Loucy (cell line): ENCODE results near the gene NOL9.
"Not testable (repeated sequence)": the region's sequence is repeated elsewhere in the genome, so short reads cannot be mapped to it uniquely, and the experiment has no call there.

Source experiments
- EZH2phosphoT487 ChIP-seq: fragments of 200-600 bp; IDR thresholded peaks from 2 replicates; pipeline ENCODE4 v1.6.1; 2018; ENCODE audit warnings: antibody characterized with exemption, mild to moderate bottlenecking, moderate library complexity, borderline replicate concordance
- TF ChIP-seq, protein P1 (sequence below): fragments of 200-600 bp; sonication (generic); conservative IDR thresholded peaks from 2 replicates; pipeline ENCODE4 v1.5.1; 2014; ENCODE audit warnings: mild to moderate bottlenecking, antibody characterized with exemption, low read length

DNA sequence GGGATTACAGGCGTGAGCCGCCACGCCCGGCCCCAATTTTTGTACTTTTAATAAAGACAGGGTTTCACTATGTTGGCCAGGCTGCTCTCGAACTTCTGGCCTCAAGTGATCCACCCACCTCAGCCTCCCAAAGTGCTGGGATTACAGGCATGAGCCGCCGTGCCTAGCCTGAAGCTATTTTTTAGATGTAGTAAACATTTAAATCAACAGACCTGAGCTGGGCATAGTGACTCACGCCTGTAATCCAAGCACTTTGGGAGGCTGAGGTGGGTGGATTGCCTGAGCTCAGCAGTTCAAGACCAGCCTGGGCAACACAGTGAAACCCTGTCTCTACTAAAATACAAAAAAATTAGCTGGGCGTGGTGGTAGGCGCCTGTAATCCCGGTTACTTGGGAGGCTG, 4.8 kb upstream of the NOL9 start:
- TF ChIP-seq, protein P1, sequence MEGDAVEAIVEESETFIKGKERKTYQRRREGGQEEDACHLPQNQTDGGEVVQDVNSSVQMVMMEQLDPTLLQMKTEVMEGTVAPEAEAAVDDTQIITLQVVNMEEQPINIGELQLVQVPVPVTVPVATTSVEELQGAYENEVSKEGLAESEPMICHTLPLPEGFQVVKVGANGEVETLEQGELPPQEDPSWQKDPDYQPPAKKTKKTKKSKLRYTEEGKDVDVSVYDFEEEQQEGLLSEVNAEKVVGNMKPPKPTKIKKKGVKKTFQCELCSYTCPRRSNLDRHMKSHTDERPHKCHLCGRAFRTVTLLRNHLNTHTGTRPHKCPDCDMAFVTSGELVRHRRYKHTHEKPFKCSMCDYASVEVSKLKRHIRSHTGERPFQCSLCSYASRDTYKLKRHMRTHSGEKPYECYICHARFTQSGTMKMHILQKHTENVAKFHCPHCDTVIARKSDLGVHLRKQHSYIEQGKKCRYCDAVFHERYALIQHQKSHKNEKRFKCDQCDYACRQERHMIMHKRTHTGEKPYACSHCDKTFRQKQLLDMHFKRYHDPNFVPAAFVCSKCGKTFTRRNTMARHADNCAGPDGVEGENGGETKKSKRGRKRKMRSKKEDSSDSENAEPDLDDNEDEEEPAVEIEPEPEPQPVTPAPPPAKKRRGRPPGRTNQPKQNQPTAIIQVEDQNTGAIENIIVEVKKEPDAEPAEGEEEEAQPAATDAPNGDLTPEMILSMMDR: not testable (repeated sequence)
- TF ChIP-seq EZH2phosphoT487: not testable (repeated sequence)
